ENCODE measurements around the gene MRPS18B.

Gene MRPS18B

DNA sequence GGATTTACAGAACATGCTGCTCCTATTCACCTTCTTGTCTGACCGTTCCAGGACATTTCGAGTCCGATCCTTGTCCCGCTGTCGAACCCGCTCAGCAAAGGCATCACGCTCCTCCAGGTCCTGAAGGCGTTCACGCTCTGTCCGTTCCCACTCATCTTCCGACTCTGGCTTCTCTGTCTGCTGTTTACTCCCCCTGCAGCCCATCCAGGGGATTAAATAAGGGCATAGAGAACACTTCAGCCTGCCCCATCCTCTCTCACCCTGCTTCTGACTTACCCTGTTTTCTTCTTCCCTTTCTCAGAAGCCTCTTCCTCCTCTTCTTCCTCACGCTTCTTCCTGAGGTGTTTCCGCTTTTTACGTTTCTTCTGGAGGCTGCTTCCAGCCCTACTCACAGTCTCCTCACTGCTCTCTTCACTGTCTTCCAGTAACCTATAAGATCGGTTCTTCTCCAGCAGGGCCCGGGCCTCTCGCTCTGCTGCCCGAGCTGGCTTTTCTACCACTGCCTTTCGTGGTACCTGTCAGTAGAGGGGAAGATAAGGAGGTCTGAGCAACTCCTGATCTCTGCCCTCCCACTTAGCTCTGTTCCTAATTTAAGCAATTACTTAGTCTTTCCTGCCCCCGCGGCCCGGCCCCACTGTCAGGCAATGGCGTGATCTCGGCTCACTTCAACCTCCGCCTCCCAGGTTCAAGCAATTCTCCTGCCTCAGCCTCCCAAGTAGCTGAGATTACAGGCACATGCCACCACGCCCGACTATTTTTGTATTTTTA is 53.3 kb downstream of the MRPS18B start:
- H3K4me3 ChIP-seq (ENCODE audit: low read depth, low read length): no peak overlapping the region
- peak; percentile 1; the same call in 1 of the 2 replicates for TF ChIP-seq CTCF (IDR thresholded peaks at IDR 0.05; ENCODE audit: borderline replicate concordance, insufficient read depth, low read depth, low read length)

GRCh38 chr6:30672445-30673253 is 55.0 kb downstream of the MRPS18B start, which contains the start of gene DHX16:
Gene DHX16 (minus strand): TSS chr6:30673006. CDS start chr6:30672841, 165 bp downstream.
- H3K4me3 ChIP-seq (ENCODE audit: low read depth, low read length): peak within 1 kb of the TSS; percentile 77
- peak; percentile 75 for TF ChIP-seq CTCF (IDR thresholded peaks at IDR 0.05; ENCODE audit: borderline replicate concordance, insufficient read depth, low read depth, low read length)
